ENCODE results near the gene SPTBN4.
"Not testable (repeated sequence)": the region's sequence is repeated elsewhere in the genome, so short reads cannot be mapped to it uniquely, and the experiment has no call there.

SPTBN4 gene

GRCh38 chr19:40534148-40534547 is 67.3 kb downstream of the SPTBN4 start:
- FAIRE-seq: no peak

- FAIRE-seq: no peak
Measured at GRCh38 chr19:40539070-40539469, 72.3 kb downstream of the SPTBN4 start.

- FAIRE-seq: no peak
Measured at GRCh38 chr19:40542202-40542859, 75.5 kb downstream of the SPTBN4 start.

- FAIRE-seq: no peak
Measured at GRCh38 chr19:40543029-40543597, 76.3 kb downstream of the SPTBN4 start.

GRCh38 chr19:40546153-40546841 is 79.5 kb downstream of the SPTBN4 start:
- FAIRE-seq: not testable (repeated sequence)

GRCh38 chr19:40547190-40547589 is 80.4 kb downstream of the SPTBN4 start:
- FAIRE-seq: not testable (repeated sequence)

GRCh38 chr19:40547836-40548235 is 81.0 kb downstream of the SPTBN4 start:
- no peak for FAIRE-seq

- no peak for FAIRE-seq
Measured at GRCh38 chr19:40549007-40549708, 82.4 kb downstream of the SPTBN4 start.

- FAIRE-seq: no peak
Measured at GRCh38 chr19:40550951-40551350, 84.2 kb downstream of the SPTBN4 start.

- no peak for FAIRE-seq
Measured at GRCh38 chr19:40552848-40553247, 86.0 kb downstream of the SPTBN4 start.

GRCh38 chr19:40553885-40554857 is 87.4 kb downstream of the SPTBN4 start:
- FAIRE-seq: no peak

GRCh38 chr19:40555978-40556689 is 89.3 kb downstream of the SPTBN4 start:
- FAIRE-seq: no peak

- FAIRE-seq: no peak
Measured at GRCh38 chr19:40556953-40557530, 90.2 kb downstream of the SPTBN4 start.

GRCh38 chr19:40559394-40559793 is 92.6 kb downstream of the SPTBN4 start:
- FAIRE-seq: no peak

- no peak for FAIRE-seq
Measured at GRCh38 chr19:40560092-40560507, 93.3 kb downstream of the SPTBN4 start.

- FAIRE-seq: no peak
Measured at GRCh38 chr19:40561947-40562346, 95.1 kb downstream of the SPTBN4 start.

- FAIRE-seq: not testable (repeated sequence)
Measured at GRCh38 chr19:40564535-40564934, 97.7 kb downstream of the SPTBN4 start.

- FAIRE-seq: no peak
Measured at GRCh38 chr19:40565355-40565754, 98.6 kb downstream of the SPTBN4 start.

GRCh38 chr19:40565910-40566495 is 99.2 kb downstream of the SPTBN4 start:
- no peak for FAIRE-seq

GRCh38 chr19:40567040-40567749 is 100.4 kb downstream of the SPTBN4 start:
- FAIRE-seq: no peak
